GM12873 (cell line): ENCODE results near the gene PRICKLE4.

Source experiments
- CTCF ChIP-seq: IDR thresholded peaks from 2 replicates; pipeline ENCODE4 v1.5.1; 2012; ENCODE audit warnings: low read depth, mild to moderate bottlenecking, moderate library complexity, low read length, control low read depth; ENCODE audit not compliant: insufficient read depth; ENCODE audit errors: missing control alignments

Gene PRICKLE4

GRCh38 chr6:41769376-41769775, 11.2 kb upstream of the PRICKLE4 start:
- TF ChIP-seq CTCF = no peak

DNA sequence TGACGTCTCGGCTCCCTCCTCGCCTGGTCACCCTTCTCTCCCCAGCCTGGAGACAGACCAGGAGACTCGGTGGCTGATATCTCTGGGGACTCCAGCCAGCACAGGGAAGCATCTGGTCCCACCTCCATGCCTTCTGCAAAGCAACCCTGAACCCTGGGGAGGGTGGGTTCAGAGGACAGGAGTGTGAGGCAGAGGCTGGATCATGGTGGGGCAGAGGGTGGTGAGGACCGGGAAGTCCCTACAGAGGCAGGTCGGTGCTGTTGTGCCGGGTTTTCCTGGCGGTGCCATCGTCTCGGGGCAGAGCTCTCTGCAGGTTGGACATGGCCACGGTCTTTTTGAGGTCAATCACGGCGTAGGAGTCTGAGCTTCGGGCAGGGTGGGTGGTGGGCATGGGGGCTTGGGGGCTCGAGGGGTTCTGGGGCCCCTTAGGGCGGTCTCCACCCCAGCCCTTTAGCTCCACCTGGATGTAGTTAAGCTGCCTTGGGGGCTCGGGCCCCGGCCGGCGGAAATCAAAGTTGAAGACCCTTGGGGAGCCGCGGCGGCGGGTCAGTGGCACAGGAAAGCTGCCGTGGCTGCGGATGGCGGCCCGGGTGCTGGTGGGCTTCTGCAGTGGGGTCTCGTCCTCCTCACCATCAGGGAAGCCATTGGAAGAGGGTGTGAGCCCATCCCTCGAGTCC, 10.1 kb upstream of the PRICKLE4 start:
- TF ChIP-seq CTCF = no peak

DNA sequence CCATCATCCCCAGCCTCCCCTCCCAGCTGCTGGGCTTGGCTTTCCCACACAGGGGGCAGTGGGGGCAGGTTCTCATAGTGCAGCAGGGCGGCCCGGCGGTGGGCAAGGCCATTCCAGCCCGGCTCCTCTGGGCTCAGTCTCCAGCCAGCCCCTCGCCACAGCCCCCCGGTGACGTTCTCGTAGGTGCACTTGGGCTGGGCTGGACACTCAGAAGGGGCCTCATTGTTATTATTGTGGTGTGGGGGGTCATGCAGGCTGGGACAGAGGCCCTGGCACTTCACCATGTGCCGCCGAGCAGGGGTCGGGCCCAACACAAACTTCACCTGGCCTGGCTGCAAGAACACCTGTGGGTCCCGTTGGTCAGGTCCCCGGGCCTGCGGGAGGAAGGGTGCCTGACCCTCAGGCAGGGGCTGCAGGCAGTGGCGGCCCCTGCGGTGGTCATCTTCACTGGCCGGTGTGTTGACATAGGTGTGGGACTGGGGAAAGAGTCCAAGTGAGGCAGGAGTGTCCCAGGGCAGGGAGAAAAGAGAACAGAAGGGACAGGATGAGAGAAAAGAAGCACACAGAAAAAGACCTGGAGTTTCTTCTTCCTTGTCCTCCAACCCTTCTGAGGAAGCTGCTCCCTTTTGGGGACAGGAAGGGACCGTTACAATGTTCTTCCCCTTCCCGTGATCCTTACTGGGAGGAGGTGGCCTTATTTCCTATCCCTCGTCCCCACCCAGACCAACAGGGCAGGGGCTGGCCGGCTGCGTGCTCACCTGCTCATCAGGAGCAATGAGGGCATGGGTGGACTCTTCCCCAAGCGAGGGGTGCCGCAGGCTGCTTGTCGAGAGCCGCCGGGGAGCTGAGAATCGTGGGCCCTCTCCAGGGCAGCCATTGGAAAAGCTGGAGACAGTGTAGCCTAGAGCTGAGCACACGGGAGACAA, 9.3 kb upstream of the PRICKLE4 start:
- TF ChIP-seq CTCF = no peak

GRCh38 chr6:41774841-41775240, 5.7 kb upstream of the PRICKLE4 start:
- TF ChIP-seq CTCF = no peak

GRCh38 chr6:41775293-41775882, 5.2 kb upstream of the PRICKLE4 start:
- TF ChIP-seq CTCF = no peak

DNA sequence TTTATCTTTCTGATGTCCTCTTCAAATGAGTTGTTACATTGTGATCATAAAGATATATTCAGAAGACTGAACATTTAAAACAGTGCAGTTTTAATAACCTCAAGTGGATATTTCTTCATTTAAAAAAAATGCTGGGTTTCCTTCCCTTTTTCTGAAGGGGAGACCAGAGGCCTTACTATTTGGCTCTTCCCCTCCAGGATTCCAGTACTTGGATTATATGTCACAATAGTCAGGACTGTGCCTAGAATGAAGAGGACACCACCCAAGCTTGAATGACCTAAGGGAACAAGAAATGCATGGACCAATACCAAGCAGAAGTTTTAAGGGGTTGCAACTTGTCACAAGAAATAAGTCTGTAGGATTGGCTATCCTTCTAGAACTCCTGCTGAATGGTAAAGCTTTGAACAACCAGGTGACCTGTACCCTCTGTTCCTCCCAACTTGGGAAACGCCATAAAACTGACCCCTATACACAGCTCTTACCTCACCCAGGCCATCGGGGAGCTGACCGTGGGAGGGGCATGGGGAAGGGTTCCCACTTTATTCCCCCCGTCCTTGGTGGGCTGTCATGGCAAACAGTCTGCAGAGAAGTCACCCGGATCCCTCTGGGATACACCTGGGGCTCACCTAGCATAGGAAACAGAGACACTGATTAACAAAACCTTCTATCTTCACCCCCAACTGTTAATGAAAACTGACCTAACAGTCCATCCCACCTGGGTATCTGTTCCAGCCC, 2.9 kb upstream of the PRICKLE4 start:
- TF ChIP-seq CTCF = no peak
